Brain microvascular endothelial cell (primary cell): ENCODE results near the gene MARK4.

Source experiments
- DNase-seq: peaks from one replicate; pipeline ENCODE4 v3.0.0-alpha.2; 2020
- H3K27ac ChIP-seq: fragments of 250-450 bp; sonication (Bioruptor Pico); 2 replicates; pipeline ENCODE4 v1.5.1; 2020; ENCODE audit warnings: mild to moderate bottlenecking, moderate library complexity
- H3K27me3 ChIP-seq: fragments of 250-450 bp; sonication (Bioruptor Pico); replicated peaks from 2 replicates; pipeline ENCODE4 v1.5.1; 2020; ENCODE audit warnings: mild to moderate bottlenecking
- H3K36me3 ChIP-seq: fragments of 250-450 bp; sonication (Bioruptor Pico); replicated peaks from 2 replicates; pipeline ENCODE4 v1.5.1; 2020; ENCODE audit warnings: mild to moderate bottlenecking
- H3K4me3 ChIP-seq: 2 replicates; pipeline ENCODE4 v1.5.1; 2011; ENCODE audit warnings: low read depth, mild to moderate bottlenecking, control low read depth, low read length, moderate library complexity
- in situ Hi-C: cut with HindIII; loops from 2 replicates; pipeline ENCODE4 v1.10.0; 2017; ENCODE audit warnings: low sequenced_read_pairs, low pct_ligation_motif_present
- TF ChIP-seq, protein P1 (sequence below): IDR thresholded peaks from 2 replicates; pipeline ENCODE4 v1.5.1; 2011; ENCODE audit warnings: low read depth, mild to moderate bottlenecking, moderate library complexity, low read length, control low read depth, inconsistent platforms; ENCODE audit errors: missing control alignments

Gene MARK4

DNA sequence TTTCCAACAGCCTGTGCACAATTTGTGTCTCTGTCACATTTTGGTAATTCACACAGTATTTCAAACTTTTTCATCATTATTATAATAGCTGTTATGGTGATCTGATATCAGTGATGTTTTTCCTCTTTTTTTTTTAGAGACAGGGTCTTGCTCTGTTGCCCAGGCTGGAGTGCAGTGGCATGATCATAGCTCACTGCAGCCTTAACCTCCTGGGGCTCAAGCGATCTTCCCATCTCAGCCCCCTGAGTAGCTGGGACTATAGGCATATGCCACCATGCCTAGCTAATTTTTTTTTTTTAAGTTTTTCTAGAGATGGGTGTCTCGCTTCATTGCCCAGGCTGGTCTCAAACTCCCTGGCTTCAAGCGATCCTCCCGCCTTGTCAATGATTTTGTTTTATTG, 5.8 kb downstream of the MARK4 start:
- in situ Hi-C loops = no loop called here

DNA sequence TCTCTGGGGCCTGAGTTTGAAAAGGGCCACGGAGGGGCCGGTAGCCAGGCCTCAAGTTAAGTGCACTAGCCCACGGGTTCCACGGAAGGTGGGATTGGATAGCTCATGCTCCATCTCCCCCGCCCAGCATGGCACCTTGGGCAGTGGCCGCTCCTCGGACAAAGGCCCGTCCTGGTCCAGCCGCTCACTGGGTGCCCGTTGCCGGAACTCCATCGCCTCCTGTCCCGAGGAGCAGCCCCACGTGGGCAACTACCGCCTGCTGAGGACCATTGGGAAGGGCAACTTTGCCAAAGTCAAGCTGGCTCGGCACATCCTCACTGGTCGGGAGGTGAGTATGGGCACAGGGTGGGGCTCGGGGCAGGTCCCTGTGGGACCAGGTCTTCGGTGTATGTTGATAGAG, 7.8 kb downstream of the MARK4 start:
- TF ChIP-seq, protein P1, sequence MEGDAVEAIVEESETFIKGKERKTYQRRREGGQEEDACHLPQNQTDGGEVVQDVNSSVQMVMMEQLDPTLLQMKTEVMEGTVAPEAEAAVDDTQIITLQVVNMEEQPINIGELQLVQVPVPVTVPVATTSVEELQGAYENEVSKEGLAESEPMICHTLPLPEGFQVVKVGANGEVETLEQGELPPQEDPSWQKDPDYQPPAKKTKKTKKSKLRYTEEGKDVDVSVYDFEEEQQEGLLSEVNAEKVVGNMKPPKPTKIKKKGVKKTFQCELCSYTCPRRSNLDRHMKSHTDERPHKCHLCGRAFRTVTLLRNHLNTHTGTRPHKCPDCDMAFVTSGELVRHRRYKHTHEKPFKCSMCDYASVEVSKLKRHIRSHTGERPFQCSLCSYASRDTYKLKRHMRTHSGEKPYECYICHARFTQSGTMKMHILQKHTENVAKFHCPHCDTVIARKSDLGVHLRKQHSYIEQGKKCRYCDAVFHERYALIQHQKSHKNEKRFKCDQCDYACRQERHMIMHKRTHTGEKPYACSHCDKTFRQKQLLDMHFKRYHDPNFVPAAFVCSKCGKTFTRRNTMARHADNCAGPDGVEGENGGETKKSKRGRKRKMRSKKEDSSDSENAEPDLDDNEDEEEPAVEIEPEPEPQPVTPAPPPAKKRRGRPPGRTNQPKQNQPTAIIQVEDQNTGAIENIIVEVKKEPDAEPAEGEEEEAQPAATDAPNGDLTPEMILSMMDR = no peak

More for the DNA sequence above, 5.8 kb downstream of the MARK4 start:
- Histone ChIP-seq H3K27ac (no peak overlapping the region), H3K4me3 (no peak overlapping the region), H3K36me3 (no peaks in the 10 kb centered on the region), H3K27me3 (no peaks in the 10 kb centered on the region)
- TF ChIP-seq, protein P1 = no peak
- no peak for DNase-seq

DNA sequence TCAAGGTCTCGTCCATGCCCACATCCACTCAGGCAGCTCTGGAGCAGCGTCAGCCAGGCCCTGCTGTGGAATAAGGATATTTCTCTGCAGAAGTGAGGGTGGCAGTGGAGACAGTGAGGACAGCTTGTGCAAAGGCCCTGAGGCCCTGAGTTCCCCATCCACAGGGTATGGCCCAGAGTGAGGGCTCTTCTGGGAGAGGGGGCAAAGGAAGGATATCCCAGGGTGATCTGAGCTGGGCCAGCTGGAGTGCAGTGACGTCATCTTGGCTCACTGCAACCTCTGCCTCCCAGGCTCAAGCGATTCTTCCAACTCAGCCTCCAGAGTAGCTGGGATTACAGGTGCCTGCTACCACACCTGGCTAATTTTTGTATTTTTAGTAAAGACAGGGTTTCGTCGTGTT, 11.5 kb downstream of the MARK4 start:
- TF ChIP-seq, protein P1 = no peak
- in situ Hi-C loops = no loop called here
- no peak for DNase-seq
- Histone ChIP-seq H3K27ac (no peak overlapping the region), H3K27me3 (no peaks in the 10 kb centered on the region), H3K36me3 (peaks cover 14% of the 10 kb centered on the region), H3K4me3 (no peak overlapping the region)

More for the DNA sequence above, 7.8 kb downstream of the MARK4 start:
- Histone ChIP-seq H3K4me3 (no peak overlapping the region), H3K36me3 (no peaks in the 10 kb centered on the region), H3K27me3 (no peaks in the 10 kb centered on the region), H3K27ac (no peak overlapping the region)
- no peak for DNase-seq
- in situ Hi-C loops = no loop called here

DNA sequence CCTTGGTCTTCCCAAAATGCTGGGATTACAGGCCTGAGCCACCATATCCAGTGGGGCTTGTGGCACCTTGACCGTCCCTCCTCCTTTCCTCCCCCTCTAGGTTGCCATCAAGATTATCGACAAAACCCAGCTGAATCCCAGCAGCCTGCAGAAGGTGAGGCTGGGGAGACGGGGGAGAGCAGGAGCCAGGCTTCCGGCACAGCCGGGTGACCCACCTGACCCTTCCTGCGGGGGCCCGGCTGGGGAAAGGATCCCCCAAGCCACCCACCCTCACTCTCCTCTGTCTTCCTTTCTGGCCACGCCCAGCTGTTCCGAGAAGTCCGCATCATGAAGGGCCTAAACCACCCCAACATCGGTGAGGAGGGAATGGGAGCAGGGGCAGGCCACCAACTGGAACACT, 11.9 kb downstream of the MARK4 start:
- Histone ChIP-seq H3K36me3 (peaks cover 16% of the 10 kb centered on the region), H3K27ac (no peak overlapping the region), H3K4me3 (no peak overlapping the region), H3K27me3 (no peaks in the 10 kb centered on the region)
- TF ChIP-seq, protein P1 = no peak
- DNase-seq = no peak
- in situ Hi-C loops = no loop called here

DNA sequence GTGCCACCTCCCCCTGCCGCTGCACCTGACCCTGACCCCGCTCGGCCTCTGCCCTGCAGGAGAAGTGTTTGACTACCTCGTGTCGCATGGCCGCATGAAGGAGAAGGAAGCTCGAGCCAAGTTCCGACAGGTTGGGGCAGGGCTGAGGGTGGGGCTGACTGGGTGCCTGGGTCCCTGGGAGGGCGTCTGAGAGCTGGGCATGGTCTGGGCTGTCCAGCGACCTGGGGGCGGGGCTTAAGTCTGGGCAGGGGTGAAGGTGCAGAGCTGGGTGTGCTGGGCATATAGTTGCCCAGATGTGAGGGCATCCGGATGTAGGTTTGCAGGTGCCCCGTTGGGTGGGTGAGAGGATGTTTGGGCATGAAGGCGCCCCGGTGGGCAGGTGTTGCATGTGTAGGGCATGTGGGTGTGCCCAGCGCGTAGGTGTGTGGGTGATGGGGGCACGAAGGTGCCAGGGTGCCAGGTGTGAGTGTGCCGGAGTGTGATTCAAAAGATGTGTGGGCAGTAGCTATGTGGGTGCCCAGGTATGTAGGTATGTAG, 13.8 kb downstream of the MARK4 start:
- in situ Hi-C loops = no loop called here
- TF ChIP-seq, protein P1 = no peak
- Histone ChIP-seq H3K27me3 (no peaks in the 10 kb centered on the region), H3K27ac (no peak overlapping the region), H3K36me3 (peaks cover 21% of the 10 kb centered on the region), H3K4me3 (no peak overlapping the region)
- DNase-seq = no peak

DNA sequence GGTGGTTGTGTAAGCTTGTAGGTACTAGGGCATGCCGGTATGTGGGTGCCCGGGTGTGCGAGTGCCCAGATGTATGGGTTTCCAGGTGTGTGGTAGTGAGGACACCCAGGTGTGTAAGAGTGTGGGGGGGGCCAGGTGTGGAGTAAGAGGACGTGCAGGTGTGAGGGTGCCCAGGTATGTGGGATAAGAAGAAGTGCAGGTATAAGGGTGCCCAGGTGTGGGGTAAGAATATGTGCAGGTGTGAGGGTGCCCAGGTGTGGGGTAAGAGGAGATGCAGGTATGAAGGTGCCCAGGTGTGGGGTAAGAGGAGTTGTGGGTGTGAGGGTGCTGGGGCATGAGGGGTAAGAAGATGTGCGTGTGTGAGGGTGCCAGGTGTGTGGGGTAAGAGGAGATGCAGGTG, 14.3 kb downstream of the MARK4 start:
- no peaks in the 10 kb centered on the region for H3K27me3 ChIP-seq
- no peak for DNase-seq
- in situ Hi-C loops = no loop called here
- H3K4me3 ChIP-seq = no peak overlapping the region
- no peak overlapping the region for H3K27ac ChIP-seq
- TF ChIP-seq, protein P1 = no peak
- peaks cover 22% of the 10 kb centered on the region for H3K36me3 ChIP-seq
